ENCODE results near the gene BCL2L15. TPM values are rescaled to one million over a fixed set of nuclear protein-coding genes. Genes with fewer than 3 reads are reported as not detected.
A peak's percentile ranks its signal among the peaks of the same experiment; 100 is the strongest.

The BCL2L15 gene
- total and polyA plus RNA-seq, 10 of the 15 experiments (the other 5 are each of a cell fraction or from before 2014, with no cell fraction given), result 0.42 to 1.2 (median 0.59) TPM

DNA sequence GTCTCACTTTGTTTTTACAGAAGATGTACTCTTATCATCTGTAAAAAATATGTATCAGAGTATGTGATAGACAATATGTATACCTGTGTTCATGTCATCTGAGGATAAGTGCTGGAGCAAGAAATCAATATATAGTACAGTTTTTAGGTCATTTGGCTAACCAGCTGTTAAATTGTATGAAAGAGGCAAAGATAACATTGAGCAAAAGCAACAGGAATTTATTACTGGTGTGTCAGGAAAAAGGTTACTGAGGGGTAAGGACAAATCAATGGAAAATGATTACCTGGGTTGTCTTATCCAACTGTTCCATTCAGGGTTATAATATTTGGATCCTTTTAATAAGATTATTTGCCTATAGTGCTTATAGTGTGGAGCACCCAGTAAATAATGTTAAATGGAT is 46.6 kb upstream of the BCL2L15 start (continued):
- TF ChIP-seq ZNF24 (IDR thresholded peaks at IDR 0.05), result no peak

DNA sequence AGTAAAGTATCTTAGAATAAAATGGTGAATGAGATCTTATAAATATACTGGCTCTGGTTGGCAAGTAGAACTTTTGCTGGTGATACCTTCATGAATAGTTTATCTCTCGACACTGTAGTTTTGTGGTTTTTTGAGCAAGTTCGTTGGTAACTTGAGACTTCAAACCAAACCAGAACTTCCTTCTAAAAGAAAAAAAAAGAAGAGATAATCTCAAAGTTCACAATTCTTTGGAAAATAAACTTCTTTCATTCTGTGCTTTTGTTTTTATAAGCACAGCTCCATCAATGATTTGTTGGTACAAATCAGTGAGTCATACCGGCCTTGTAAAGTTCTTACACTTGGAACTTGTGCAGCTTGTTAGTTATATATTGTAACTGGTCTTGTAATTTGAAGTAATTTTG is 44.1 kb upstream of the BCL2L15 start:
- CTCF ChIA-PET, result interaction anchor here (1.4 to 6.1 kb wide), 14 partner anchors 9 to 351 kb away, joined by 4 to 44 read pairs (median 14); partner anchors contain the start of genes AP4B1 and DCLRE1B
- in situ Hi-C loops (cut with MboI), result no loop called here
- Histone ChIP-seq H3K27me3 (replicated peaks in 1 of 2; ENCODE audit: control insufficient read depth in 2 of 2, insufficient read depth in 2 of 2, low read length in 1 of 2) (no peaks in the 10 kb centered on the region), H4K20me1 (ENCODE audit: control insufficient read depth, insufficient read depth) (no peaks in the 10 kb centered on the region), H3K4me1 (ENCODE audit: control insufficient read depth, insufficient read depth, low read length) (peaks cover 4% of the 10 kb centered on the region), H3K79me2 (ENCODE audit: control insufficient read depth, insufficient read depth, low read length) (peaks cover 70% of the 10 kb centered on the region), H3K9ac (ENCODE audit: control insufficient read depth, insufficient read depth, low read length) (peak overlapping the region; percentile 37; the same call in 1 of the 2 replicates), H3K36me3 (ENCODE audit: control insufficient read depth in 2 of 2, insufficient read depth in 2 of 2, low read length in 1 of 2) (no peaks in the 10 kb centered on the region), H2AFZ (ENCODE audit: control insufficient read depth, low read depth, low read length) (no peak overlapping the region), H3K27ac (ENCODE audit: control insufficient read depth, insufficient read depth) (peak overlapping the region; percentile 97; the same call in 1 of the 2 replicates), H3K4me2 (ENCODE audit: control insufficient read depth, insufficient read depth) (peak overlapping the region; percentile 64), H3K9me3 (replicated peaks; ENCODE audit: control insufficient read depth, insufficient read depth, low read length) (no peaks in the 10 kb centered on the region; the same call in 2 of the 3 replicates), H3K4me3 (peak overlapping the region; percentile 78)
- TF ChIP-seq HDGF (IDR thresholded peaks at IDR 0.05), result no peak
- TF ChIP-seq POU2F2 (IDR thresholded peaks at IDR 0.05; ENCODE audit: borderline replicate concordance, low read depth, low read length), result no peak
- TF ChIP-seq RUNX3 (IDR thresholded peaks at IDR 0.05; ENCODE audit: low read length), result peak; percentile 45
- no peak for TF ChIP-seq CBX3 (IDR thresholded peaks at IDR 0.05; ENCODE audit: borderline replicate concordance, low read depth)
- RAD21 ChIA-PET (ENCODE audit: unreplicated experiment), result interaction anchor here (0.8 to 4.9 kb wide), 14 partner anchors 9 to 120 kb away, joined by 3 to 46 read pairs (median 14); partner anchors contain the start of genes AP4B1, DCLRE1B and RSBN1
- intact Hi-C loops (cut with micrococcal nuclease; ENCODE audit: unreplicated experiment), result loop anchor here (5.0 kb wide), 1 partner anchor 94 kb away; no protein-coding TSS in a partner anchor
- ATAC-seq, result no peak
- FAIRE-seq, result no peak
- 19% methylated on average over 3 of the region's 3 CpGs for WGBS (ENCODE audit: insufficient coverage, insufficient replicate concordance, low lambda C conversion rate, missing lambda C conversion rate)
- SMC1A ChIA-PET (ENCODE audit: uncharacterized antibody, unreplicated experiment), result interaction anchor here (0.7 to 11.9 kb wide), 22 partner anchors 9 to 146 kb away, joined by 3 to 103 read pairs (median 6); partner anchors contain the start of genes AP4B1, DCLRE1B and OLFML3
- BruUV-seq (replicated peaks), result no TSS peak
- POLR2A ChIA-PET, result interaction anchor here (1.0 to 5.4 kb wide), 15 partner anchors 8 to 173 kb away, joined by 3 to 65 read pairs (median 5); partner anchors contain the start of genes AP4B1, DCLRE1B and RSBN1
- DNase-seq (ENCODE audit: low read depth, low spot score), result no peak

Measured in GM12878 (cell line).